Fibroblast of lung (primary cell): ENCODE measurements around the gene TMEM248. TPM values are rescaled to one million over a fixed set of nuclear protein-coding genes. Genes with fewer than 3 reads are reported as not detected.
"Not testable (repeated sequence)": the region's sequence is repeated elsewhere in the genome, so short reads cannot be mapped to it uniquely, and the experiment has no call there.

Experiments used
- DNase-seq, 2 donors: peaks; one replicate each; pipeline versions ENCODE4 v3.0.0 to v3.0.0-alpha.2; 2010; ENCODE audit warnings: low read depth in 2 of 2
- H2AFZ ChIP-seq: 2 replicates; pipeline ENCODE4 v1.5.1; 2012; ENCODE audit warnings: low read length, control low read depth, inconsistent platforms
- H3K27ac ChIP-seq: 2 replicates; pipeline ENCODE4 v1.5.1; 2011; ENCODE audit warnings: low read length, control low read depth; ENCODE audit not compliant: insufficient read depth
- H3K27me3 ChIP-seq: 2 replicates; pipeline ENCODE4 v1.5.1; 2011; ENCODE audit warnings: mild to moderate bottlenecking, low read length; ENCODE audit not compliant: control insufficient read depth, insufficient read depth
- H3K36me3 ChIP-seq: 2 replicates; pipeline ENCODE4 v1.5.1; 2011; ENCODE audit warnings: low read length; ENCODE audit not compliant: control insufficient read depth, insufficient read depth
- H3K4me1 ChIP-seq: 2 replicates; pipeline ENCODE4 v1.5.1; 2011; ENCODE audit warnings: low read length; ENCODE audit not compliant: control insufficient read depth, insufficient read depth; ENCODE audit errors: extremely low read depth
- H3K4me2 ChIP-seq: 2 replicates; pipeline ENCODE4 v1.5.1; 2011; ENCODE audit warnings: low read length, control low read depth; ENCODE audit not compliant: insufficient read depth; ENCODE audit errors: extremely low read depth
- H3K4me3 ChIP-seq, 4 experiments: fragments of 200-600 bp in 1 of 4; sonication (generic) in 1 of 4; replicated peaks in 1 of 4; 2 replicates each; pipeline ENCODE4 v1.5.1; 2011 to 2016; ENCODE audit warnings: low read length in 4 of 4, low read depth in 3 of 4, mild to moderate bottlenecking in 3 of 4, control low read depth in 2 of 4, inconsistent platforms in 1 of 4, mixed read lengths in 1 of 4; ENCODE audit not compliant: insufficient read depth in 1 of 4; ENCODE audit errors: control extremely low read depth in 1 of 4
- H3K79me2 ChIP-seq: 2 replicates; pipeline ENCODE4 v1.5.1; 2012; ENCODE audit warnings: mild to moderate bottlenecking, low read length, inconsistent platforms; ENCODE audit not compliant: control insufficient read depth, insufficient read depth
- H3K9ac ChIP-seq: 2 replicates; pipeline ENCODE4 v1.5.1; 2011; ENCODE audit warnings: mild to moderate bottlenecking, low read length, control low read depth; ENCODE audit not compliant: insufficient read depth
- H3K9me3 ChIP-seq: 2 replicates; pipeline ENCODE4 v1.5.1; 2012; ENCODE audit warnings: low read depth, low read length; ENCODE audit not compliant: control insufficient read depth, insufficient read depth
- H4K20me1 ChIP-seq: 2 replicates; pipeline ENCODE4 v1.5.1; 2011; ENCODE audit warnings: low read length; ENCODE audit not compliant: control insufficient read depth, insufficient read depth; ENCODE audit errors: extremely low read depth
- CTCF ChIP-seq, 2 donors: IDR thresholded peaks in 1 of 2; conservative IDR thresholded peaks in 1 of 2; 1 replicate in 1 of 2; 2 replicates in 1 of 2; pipeline ENCODE4 v1.5.1; 2011 to 2012; ENCODE audit warnings: low read length in 2 of 2, control low read depth in 1 of 2, inconsistent platforms in 1 of 2, low read depth in 1 of 2, mild to moderate bottlenecking in 1 of 2
- EZH2 ChIP-seq: IDR thresholded peaks from 2 replicates; pipeline ENCODE4 v1.5.1; 2012; ENCODE audit warnings: low read length, control low read depth, mild to moderate bottlenecking; ENCODE audit errors: missing control alignments
- polyA plus RNA-seq, 2 donors: library from polyadenylated mRNA; depleted of rRNA in 1 of 2; stranded (reverse) in 1 of 2; unstranded in 1 of 2; fragments of >200 nt; gene quantifications; 2 replicates each; pipeline ENCODE4 v1.2.1, GENCODE V29; 2011 to 2012; ENCODE audit warnings: missing spikeins in 1 of 2
- total RNA-seq: library from RNA; depleted of rRNA; stranded (reverse); fragments of >200 nt; gene quantifications from 2 replicates; pipeline ENCODE4 v1.2.1, GENCODE V29; 2014

The TMEM248 gene
- total and polyA plus RNA-seq, 2 donors (not counting 1 experiment from before 2014, with no cell fraction given), result 65.7 to 162 TPM

- no peak for DNase-seq
Observed at GRCh38 chr7:66886152-66886551, 34.9 kb upstream of the TMEM248 start.

GRCh38 chr7:66888223-66888622 lies 32.8 kb upstream of the TMEM248 start:
- H3K79me2 ChIP-seq, H3K9me3 ChIP-seq, H3K4me1 ChIP-seq, H4K20me1 ChIP-seq, H2AFZ ChIP-seq, H3K9ac ChIP-seq, H3K4me3 ChIP-seq, H3K27ac ChIP-seq, DNase-seq, H3K36me3 ChIP-seq, H3K4me2 ChIP-seq, H3K27me3 ChIP-seq: not testable (repeated sequence)

More at GRCh38 chr7:66886152-66886551, 34.9 kb upstream of the TMEM248 start:
- Histone ChIP-seq H3K4me2 (no peak overlapping the region), H3K9me3 (no peaks in the 10 kb centered on the region), H3K4me3 (no peak overlapping the region), H4K20me1 (no peaks in the 10 kb centered on the region), H3K27ac (no peak overlapping the region), H2AFZ (no peak overlapping the region), H3K27me3 (no peaks in the 10 kb centered on the region), H3K36me3 (no peaks in the 10 kb centered on the region), H3K9ac (no peak overlapping the region), H3K79me2 (no peaks in the 10 kb centered on the region), H3K4me1 (no peaks in the 10 kb centered on the region)
- TF ChIP-seq EZH2 (no peak), CTCF (conservative IDR thresholded peaks at IDR 0.05 in 1 of 2, IDR thresholded peaks at IDR 0.05 in 1 of 2; ENCODE audit: low read depth in 1 of 2, low read length in 2 of 2) (no peak)

GRCh38 chr7:66894463-66895080 lies 26.5 kb upstream of the TMEM248 start:
- no peaks in the 10 kb centered on the region for H3K79me2 ChIP-seq
- no peaks in the 10 kb centered on the region for H3K27me3 ChIP-seq
- DNase-seq, result peak; percentile 24 to 38
- H3K27ac ChIP-seq, result no peak overlapping the region
- no peaks in the 10 kb centered on the region for H3K4me1 ChIP-seq
- no peak overlapping the region for H2AFZ ChIP-seq
- H3K9ac ChIP-seq, result no peak overlapping the region
- H3K4me3 ChIP-seq, result no peak overlapping the region
- no peaks in the 10 kb centered on the region for H4K20me1 ChIP-seq
- TF ChIP-seq EZH2, result no peak
- H3K9me3 ChIP-seq, result no peaks in the 10 kb centered on the region
- no peaks in the 10 kb centered on the region for H3K36me3 ChIP-seq
- no peak overlapping the region for H3K4me2 ChIP-seq

GRCh38 chr7:66896441-66896840 lies 24.6 kb upstream of the TMEM248 start:
- Histone ChIP-seq H3K9me3 (no peaks in the 10 kb centered on the region), H2AFZ (no peak overlapping the region), H4K20me1 (no peaks in the 10 kb centered on the region), H3K4me3 (no peak overlapping the region), H3K36me3 (no peaks in the 10 kb centered on the region), H3K9ac (no peak overlapping the region), H3K4me1 (no peaks in the 10 kb centered on the region), H3K27me3 (no peaks in the 10 kb centered on the region), H3K27ac (no peak overlapping the region), H3K4me2 (no peak overlapping the region), H3K79me2 (no peaks in the 10 kb centered on the region)
- DNase-seq, result no peak
- no peak for TF ChIP-seq CTCF (conservative IDR thresholded peaks at IDR 0.05 in 1 of 2, IDR thresholded peaks at IDR 0.05 in 1 of 2; ENCODE audit: low read depth in 1 of 2, low read length in 2 of 2)
- no peak for TF ChIP-seq EZH2
